Endothelial cell of umbilical vein (primary cell): Measurements from ENCODE around the gene SHISA6. TPM values are rescaled to one million over a fixed set of nuclear protein-coding genes. Genes with fewer than 3 reads are reported as not detected.

Experiments used
- BruUV-seq: library from RNA; stranded (reverse); fragments of 400-500 nt; replicated peaks from 2 replicates; lab custom pipeline; 2021; lab: Mats Ljungman, UMichigan
- CTCF ChIA-PET: fragments of 300-600, 350-600 bp; sonication (Branson Sonifier 250); formaldehyde crosslinking; loops from one replicate; lab custom pipeline; 2021; ENCODE audit warnings: antibody characterized with exemption, inconsistent platforms; lab: Charles Lee
- POLR2A ChIA-PET: fragments of 300-600, 350-600 bp; sonication (Branson Sonifier 250); formaldehyde crosslinking; loops from one replicate; lab custom pipeline; 2021; ENCODE audit warnings: antibody characterized with exemption, inconsistent platforms; lab: Charles Lee
- DNase-seq: peaks from one replicate; pipeline ENCODE4 v3.0.0-alpha.2; 2011; ENCODE audit warnings: low read depth, low spot score
- FAIRE-seq: peaks from 2 replicates; lab custom pipeline; 2011; peaks lifted over from hg19 to GRCh38; lab: Jason Lieb, UNC
- H2AFZ ChIP-seq: 2 replicates; pipeline ENCODE4 v1.6.0; 2012; ENCODE audit warnings: low read depth, low read length, control low read depth, inconsistent platforms
- H3K27ac ChIP-seq: 2 replicates; pipeline ENCODE4 v1.5.1; 2011; ENCODE audit warnings: low read depth, mild to moderate bottlenecking, control low read depth, low read length, moderate library complexity; ENCODE audit not compliant: insufficient read depth
- H3K27me3 ChIP-seq, 2 experiments: 2 replicates each; pipeline versions ENCODE4 v1.6.0 to v1.6.1; 2011; ENCODE audit warnings: low read length in 2 of 2, mixed read lengths in 1 of 2; ENCODE audit not compliant: control insufficient read depth in 2 of 2, insufficient read depth in 2 of 2
- H3K36me3 ChIP-seq, 2 experiments: 2 replicates in 1 of 2; 3 replicates in 1 of 2; pipeline ENCODE4 v1.5.1; 2011; ENCODE audit warnings: low read length in 2 of 2, mild to moderate bottlenecking in 1 of 2, moderate library complexity in 1 of 2; ENCODE audit not compliant: control insufficient read depth in 2 of 2, insufficient read depth in 2 of 2; ENCODE audit errors: extremely low read depth in 1 of 2
- H3K4me1 ChIP-seq: 3 replicates; pipeline ENCODE4 v1.5.1; 2011; ENCODE audit warnings: mild to moderate bottlenecking, low read length; ENCODE audit not compliant: control insufficient read depth, insufficient read depth; ENCODE audit errors: extremely low read depth
- H3K4me2 ChIP-seq: 2 replicates; pipeline ENCODE4 v1.6.1; 2011; ENCODE audit warnings: low read length, control low read depth, mixed read lengths; ENCODE audit not compliant: insufficient read depth
- H3K4me3 ChIP-seq, 3 experiments: fragments of 200-600 bp in 1 of 3; sonication (generic), shearing (Covaris generic) in 1 of 3; replicated peaks in 1 of 3; 2 replicates each; pipeline ENCODE4 v1.5.1; 2011 to 2016; ENCODE audit warnings: control low read depth in 3 of 3, low read length in 3 of 3, mild to moderate bottlenecking in 2 of 3, inconsistent platforms in 1 of 3, low read depth in 1 of 3, moderate library complexity in 1 of 3; ENCODE audit not compliant: insufficient read depth in 1 of 3
- H3K79me2 ChIP-seq: 2 replicates; pipeline ENCODE4 v1.6.0; 2012; ENCODE audit warnings: low read length, inconsistent platforms; ENCODE audit not compliant: control insufficient read depth, insufficient read depth
- H3K9ac ChIP-seq: replicated peaks from 2 replicates; pipeline ENCODE3; 2011; ENCODE audit warnings: low read length, control low read depth; ENCODE audit not compliant: insufficient read depth; ENCODE audit errors: extremely low read depth
- H3K9me1 ChIP-seq: replicated peaks from 3 replicates; pipeline ENCODE4 v1.6.0; 2011; ENCODE audit warnings: mild to moderate bottlenecking, low read length; ENCODE audit not compliant: control insufficient read depth, insufficient read depth; ENCODE audit errors: extremely low read depth
- H3K9me3 ChIP-seq: replicated peaks from 2 replicates; pipeline ENCODE4 v1.5.1; 2012; ENCODE audit warnings: low read length, inconsistent platforms; ENCODE audit not compliant: control insufficient read depth, insufficient read depth
- H4K20me1 ChIP-seq: replicated peaks from 2 replicates; pipeline ENCODE3; 2011; ENCODE audit warnings: mild to moderate bottlenecking, low read length; ENCODE audit not compliant: control insufficient read depth, insufficient read depth; ENCODE audit errors: extremely low read depth
- EZH2 ChIP-seq: IDR thresholded peaks from 2 replicates; pipeline ENCODE4 v1.6.1; 2012; ENCODE audit warnings: borderline replicate concordance, low read depth, mild to moderate bottlenecking, moderate library complexity, low read length, inconsistent platforms; ENCODE audit not compliant: severe bottlenecking
- FOS ChIP-seq: IDR thresholded peaks from 2 replicates; pipeline ENCODE4 v1.6.1; 2011; ENCODE audit warnings: mild to moderate bottlenecking, low read length, moderate library complexity, borderline replicate concordance; ENCODE audit not compliant: insufficient read depth
- GATA2 ChIP-seq: IDR thresholded peaks from 2 replicates; pipeline ENCODE4 v1.7.0; 2011; ENCODE audit warnings: low read depth, mild to moderate bottlenecking, moderate library complexity, mixed read lengths, low read length; ENCODE audit not compliant: insufficient read length, insufficient read depth
- JUN ChIP-seq: IDR thresholded peaks from 2 replicates; pipeline ENCODE4 v1.6.1; 2011; ENCODE audit warnings: borderline replicate concordance, low read depth; ENCODE audit not compliant: insufficient read length, insufficient read depth
- MYC ChIP-seq: IDR thresholded peaks from one replicate; pipeline ENCODE4 v1.6.1; 2011; ENCODE audit warnings: mild to moderate bottlenecking, low read depth, low read length
- POLR2A ChIP-seq: IDR thresholded peaks from 2 replicates; pipeline ENCODE4 v1.6.1; 2012; ENCODE audit warnings: low read depth, mild to moderate bottlenecking, control low read depth, low read length
- POLR2AphosphoS5 ChIP-seq: IDR thresholded peaks from 2 replicates; pipeline ENCODE4 v1.6.1; 2012; ENCODE audit warnings: low read depth, mild to moderate bottlenecking, control low read depth, low read length, moderate library complexity; ENCODE audit not compliant: insufficient read depth
- dilution Hi-C: fragments of 300-500 bp; cut with MboI; formaldehyde crosslinking; loops from one replicate; pipeline ENCODE4 v1.15.0; 2019; ENCODE audit warnings: low sequenced_read_pairs; ENCODE audit not compliant: extremely low pct_ligation_motif_present
- intact Hi-C: fragments of 100-400 bp; cut with micrococcal nuclease; formaldehyde crosslinking; loops from one replicate; pipeline ENCODE4 v1.10.0; 2022
- polyA plus RNA-seq, 4 experiments: library from polyadenylated mRNA; depleted of rRNA in 3 of 4; stranded (reverse) in 3 of 4; unstranded in 1 of 4; fragments of >200 nt; gene quantifications; 2 replicates each; pipeline versions ENCODE4 v1.2.1 to v1.2.3, GENCODE V29; 2011 to 2012; ENCODE audit warnings: missing spikeins in 1 of 4
- total RNA-seq: library from RNA; stranded (reverse); gene quantifications from 2 replicates; pipeline ENCODE4 v1.2.3, GENCODE V29; 2021
- TF ChIP-seq, protein P1 (sequence below): IDR thresholded peaks from 2 replicates; pipeline ENCODE4 v1.6.1; 2011; ENCODE audit not compliant: insufficient read depth, insufficient read length
- TF ChIP-seq, protein P2 (sequence below), 2 donors: IDR thresholded peaks; 1 replicate in 1 of 2; 2 replicates in 1 of 2; pipeline ENCODE4 v1.5.1; 2011; ENCODE audit warnings: low read length in 2 of 2, mild to moderate bottlenecking in 2 of 2, moderate library complexity in 2 of 2, control low read depth in 1 of 2, inconsistent platforms in 1 of 2, low read depth in 1 of 2; ENCODE audit not compliant: insufficient read depth in 1 of 2; ENCODE audit errors: extremely low read depth in 1 of 2

Gene SHISA6
- total and polyA plus RNA-seq, 2 donors (not counting 3 experiments of a cell fraction or from before 2014, with no cell fraction given) = not detected

DNA sequence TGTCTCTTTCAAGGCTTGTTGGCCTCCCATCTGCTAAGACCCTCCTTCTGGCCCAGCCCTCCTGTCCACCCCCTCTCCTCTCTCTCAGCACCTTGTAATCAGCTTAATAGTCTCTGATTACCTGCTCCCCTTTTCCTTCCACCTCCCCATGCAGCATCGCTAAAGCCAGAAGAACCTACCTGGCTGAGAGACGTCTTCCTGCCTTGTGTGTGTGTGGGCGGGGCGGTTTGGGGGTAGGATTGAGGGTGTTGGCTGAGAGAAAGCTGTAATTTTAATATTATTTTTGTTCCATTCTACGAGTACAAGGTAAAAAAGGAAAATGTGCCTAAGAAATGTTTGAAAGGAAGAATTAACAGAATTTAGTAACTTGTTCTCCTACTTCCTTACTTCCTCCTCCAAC lies 360.6 kb downstream of the SHISA6 start:
- TF ChIP-seq JUN (no peak), FOS (no peak), POLR2A (no peak), MYC (no peak), POLR2AphosphoS5 (no peak), GATA2 (no peak), EZH2 (no peak)
- TF ChIP-seq, protein P1, sequence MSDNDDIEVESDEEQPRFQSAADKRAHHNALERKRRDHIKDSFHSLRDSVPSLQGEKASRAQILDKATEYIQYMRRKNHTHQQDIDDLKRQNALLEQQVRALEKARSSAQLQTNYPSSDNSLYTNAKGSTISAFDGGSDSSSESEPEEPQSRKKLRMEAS = no peak
- TF ChIP-seq, protein P2, sequence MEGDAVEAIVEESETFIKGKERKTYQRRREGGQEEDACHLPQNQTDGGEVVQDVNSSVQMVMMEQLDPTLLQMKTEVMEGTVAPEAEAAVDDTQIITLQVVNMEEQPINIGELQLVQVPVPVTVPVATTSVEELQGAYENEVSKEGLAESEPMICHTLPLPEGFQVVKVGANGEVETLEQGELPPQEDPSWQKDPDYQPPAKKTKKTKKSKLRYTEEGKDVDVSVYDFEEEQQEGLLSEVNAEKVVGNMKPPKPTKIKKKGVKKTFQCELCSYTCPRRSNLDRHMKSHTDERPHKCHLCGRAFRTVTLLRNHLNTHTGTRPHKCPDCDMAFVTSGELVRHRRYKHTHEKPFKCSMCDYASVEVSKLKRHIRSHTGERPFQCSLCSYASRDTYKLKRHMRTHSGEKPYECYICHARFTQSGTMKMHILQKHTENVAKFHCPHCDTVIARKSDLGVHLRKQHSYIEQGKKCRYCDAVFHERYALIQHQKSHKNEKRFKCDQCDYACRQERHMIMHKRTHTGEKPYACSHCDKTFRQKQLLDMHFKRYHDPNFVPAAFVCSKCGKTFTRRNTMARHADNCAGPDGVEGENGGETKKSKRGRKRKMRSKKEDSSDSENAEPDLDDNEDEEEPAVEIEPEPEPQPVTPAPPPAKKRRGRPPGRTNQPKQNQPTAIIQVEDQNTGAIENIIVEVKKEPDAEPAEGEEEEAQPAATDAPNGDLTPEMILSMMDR (IDR thresholded peaks at IDR 0.05; ENCODE audit: extremely low read depth in 1 of 2, insufficient read depth in 1 of 2, low read depth in 1 of 2, low read length in 2 of 2) = no peak
- Histone ChIP-seq H3K9me1 (no peaks in the 10 kb centered on the region), H3K4me3 (no peak overlapping the region), H2AFZ (no peak overlapping the region), H4K20me1 (no peaks in the 10 kb centered on the region), H3K27ac (no peak overlapping the region), H3K9ac (no peak overlapping the region), H3K27me3 (no peaks in the 10 kb centered on the region), H3K4me2 (no peak overlapping the region), H3K36me3 (no peaks in the 10 kb centered on the region), H3K4me1 (no peaks in the 10 kb centered on the region), H3K79me2 (no peaks in the 10 kb centered on the region), H3K9me3 (peaks cover 2% of the 10 kb centered on the region)
- intact Hi-C loops (no loop called here), dilution Hi-C loops (no loop called here)
- ChIA-PET CTCF (no interaction called here), POLR2A (no interaction called here)
- FAIRE-seq (no peak), DNase-seq (no peak)
- BruUV-seq = no TSS peak
